ENCODE results near the gene GRWD1. TPM values are rescaled to one million over a fixed set of nuclear protein-coding genes. Genes with fewer than 3 reads are reported as not detected.
A peak's percentile ranks its signal among the peaks of the same experiment; 100 is the strongest.

GRWD1 gene
- total RNA-seq, 1 donor from 2014 or later: 9.7 TPM

DNA sequence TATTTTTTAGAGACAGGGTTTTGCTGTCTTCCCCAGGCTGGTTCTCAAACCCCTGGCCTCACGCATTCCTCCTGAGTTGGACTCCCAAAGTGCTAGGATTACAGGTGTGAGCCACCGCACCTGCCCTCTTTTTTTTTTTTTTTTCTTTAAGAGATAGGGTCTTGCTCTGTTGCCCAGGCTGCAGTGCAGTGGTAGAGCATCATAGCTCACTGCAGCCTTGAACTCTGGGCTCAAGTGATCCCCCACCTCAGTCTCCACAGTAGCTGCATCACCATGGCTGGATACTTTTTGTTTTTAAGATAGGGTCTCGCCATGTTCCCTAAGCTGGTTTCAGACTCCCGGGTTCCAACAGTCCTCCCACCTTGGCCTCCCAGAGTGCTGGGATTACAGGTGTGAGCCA lies 11.1 kb downstream of the GRWD1 start:
- no peak for DNase-seq

DNA sequence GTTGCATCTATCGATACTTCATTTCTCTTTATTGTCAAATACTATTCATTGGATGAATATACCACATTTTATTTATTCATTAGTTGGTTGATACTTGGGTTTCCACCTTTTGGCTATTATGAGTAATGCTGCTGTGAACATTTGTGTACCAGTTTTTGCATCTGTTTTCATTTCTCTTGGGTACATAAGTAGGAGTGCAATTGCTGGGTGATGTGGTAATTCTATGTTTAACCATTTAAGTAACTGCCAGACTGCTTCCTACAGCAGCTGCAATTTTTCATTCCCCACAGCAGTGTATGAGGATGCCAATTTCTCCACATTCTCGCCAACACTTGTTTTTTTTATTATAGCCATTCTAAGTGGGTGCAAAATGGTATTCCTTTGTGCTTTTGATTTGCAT lies 12.2 kb downstream of the GRWD1 start:
- DNase-seq: no peak

DNA sequence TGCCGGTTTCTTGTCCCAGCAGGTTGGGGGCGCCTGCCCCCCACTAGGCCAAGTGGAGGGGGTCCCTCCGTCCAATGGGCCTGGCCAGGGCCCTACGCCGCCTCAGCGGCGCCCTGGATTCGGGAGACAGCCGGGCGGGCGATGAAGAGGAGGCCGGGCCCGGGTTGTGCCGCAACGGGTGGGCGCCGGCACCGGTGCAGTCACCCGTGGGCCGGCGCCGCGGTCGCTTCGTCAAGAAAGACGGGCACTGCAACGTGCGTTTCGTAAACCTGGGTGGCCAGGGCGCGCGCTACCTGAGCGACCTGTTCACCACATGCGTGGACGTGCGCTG lies 15.8 kb downstream of the GRWD1 start:
- DNase-seq: no peak

DNA sequence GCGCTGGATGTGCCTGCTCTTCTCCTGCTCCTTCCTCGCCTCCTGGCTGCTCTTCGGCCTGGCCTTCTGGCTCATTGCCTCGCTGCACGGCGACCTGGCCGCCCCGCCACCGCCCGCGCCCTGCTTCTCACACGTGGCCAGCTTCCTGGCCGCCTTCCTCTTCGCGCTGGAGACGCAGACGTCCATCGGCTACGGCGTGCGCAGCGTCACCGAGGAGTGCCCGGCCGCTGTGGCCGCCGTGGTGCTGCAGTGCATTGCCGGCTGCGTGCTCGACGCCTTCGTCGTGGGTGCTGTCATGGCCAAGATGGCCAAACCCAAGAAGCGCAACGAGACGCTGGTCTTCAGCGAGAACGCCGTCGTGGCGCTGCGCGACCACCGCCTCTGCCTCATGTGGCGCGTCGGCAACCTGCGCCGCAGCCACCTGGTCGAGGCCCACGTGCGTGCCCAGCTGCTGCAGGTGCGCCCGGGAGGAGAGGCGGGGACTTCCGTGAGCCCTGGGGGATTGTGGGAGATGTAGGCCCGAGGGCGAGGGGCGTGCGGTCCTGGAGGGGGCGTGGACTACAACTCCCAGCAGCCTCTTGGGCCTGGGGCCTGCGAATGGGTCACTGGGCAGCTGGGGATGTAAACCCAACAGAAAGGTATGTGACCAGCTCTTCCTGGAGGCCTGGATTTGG lies 16.3 kb downstream of the GRWD1 start:
- DNase-seq: no peak

GRCh38 chr19:48465215-48465614 lies 19.4 kb downstream of the GRWD1 start:
- no peak for DNase-seq

- no peak for DNase-seq
These were observed 21.0 kb downstream of the GRWD1 start for GRCh38 chr19:48466561-48467325.

- peak; percentile 100 for DNase-seq
These were observed 23.0 kb downstream of the GRWD1 start for GRCh38 chr19:48468772-48469288.

- peak; percentile 76 for DNase-seq
These were observed 23.6 kb downstream of the GRWD1 start, which contains the start of gene CYTH2 for GRCh38 chr19:48469289-48469881. TSS of gene CYTH2 (plus strand) at chr19:48469369. CDS start at chr19:48469508, 139 bp downstream.

DNA sequence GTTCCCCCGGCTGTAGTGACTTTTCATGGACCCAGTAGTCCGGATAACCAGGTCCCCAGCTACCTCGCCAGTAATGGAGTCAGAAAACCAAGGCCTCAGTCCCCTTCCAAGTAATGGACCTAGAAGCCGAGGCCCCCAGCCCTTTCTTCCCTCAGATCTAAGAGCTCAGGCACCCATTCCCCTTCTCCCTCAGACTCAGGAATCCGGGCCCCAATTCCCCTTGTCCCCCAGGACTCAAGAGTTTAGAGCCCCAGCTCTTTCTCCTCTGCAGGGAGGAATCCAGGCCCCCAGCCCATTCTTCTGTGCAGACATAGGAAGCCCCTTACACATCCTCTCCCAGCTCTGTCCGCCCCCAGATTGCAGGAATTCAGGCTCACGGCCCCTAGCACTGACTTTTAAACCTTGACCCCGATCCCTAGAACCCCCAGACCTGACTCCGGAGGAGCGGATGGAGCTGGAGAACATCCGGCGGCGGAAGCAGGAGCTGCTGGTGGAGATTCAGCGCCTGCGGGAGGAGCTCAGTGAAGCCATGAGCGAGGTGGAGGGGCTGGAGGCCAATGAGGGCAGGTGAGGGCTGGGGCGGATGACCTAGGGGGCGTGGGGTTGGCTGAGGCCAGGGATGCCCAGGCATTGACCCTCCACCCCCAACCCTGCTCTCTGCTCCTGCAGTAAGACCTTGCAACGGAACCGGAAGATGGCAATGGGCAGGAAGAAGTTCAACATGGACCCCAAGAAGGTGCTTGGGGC lies 24.3 kb downstream of the GRWD1 start:
- no peak for DNase-seq

GRCh38 chr19:48470856-48471255 lies 25.1 kb downstream of the GRWD1 start:
- DNase-seq: no peak

DNA sequence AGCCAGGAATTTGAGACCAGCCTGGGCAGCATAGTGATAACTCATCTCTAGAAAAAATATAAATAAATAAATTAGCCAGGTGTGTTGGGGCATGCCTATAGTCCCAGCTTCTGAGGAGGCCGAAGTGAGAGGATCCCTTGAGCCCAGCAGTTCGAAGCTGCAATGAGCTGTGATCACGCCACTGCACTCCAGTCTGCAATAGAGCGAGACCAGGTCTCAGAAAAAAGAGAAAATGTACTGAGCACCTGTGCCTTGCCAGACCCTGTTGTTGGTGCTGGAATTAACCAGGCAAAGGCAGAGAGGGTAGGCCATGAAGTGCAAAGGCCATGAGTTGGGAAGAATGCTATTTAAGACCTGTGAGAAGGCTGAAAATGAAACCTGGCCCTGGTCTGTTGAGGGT lies 26.1 kb downstream of the GRWD1 start:
- DNase-seq: no peak

GRCh38 chr19:48473161-48473966 lies 27.6 kb downstream of the GRWD1 start:
- no peak for DNase-seq

DNA sequence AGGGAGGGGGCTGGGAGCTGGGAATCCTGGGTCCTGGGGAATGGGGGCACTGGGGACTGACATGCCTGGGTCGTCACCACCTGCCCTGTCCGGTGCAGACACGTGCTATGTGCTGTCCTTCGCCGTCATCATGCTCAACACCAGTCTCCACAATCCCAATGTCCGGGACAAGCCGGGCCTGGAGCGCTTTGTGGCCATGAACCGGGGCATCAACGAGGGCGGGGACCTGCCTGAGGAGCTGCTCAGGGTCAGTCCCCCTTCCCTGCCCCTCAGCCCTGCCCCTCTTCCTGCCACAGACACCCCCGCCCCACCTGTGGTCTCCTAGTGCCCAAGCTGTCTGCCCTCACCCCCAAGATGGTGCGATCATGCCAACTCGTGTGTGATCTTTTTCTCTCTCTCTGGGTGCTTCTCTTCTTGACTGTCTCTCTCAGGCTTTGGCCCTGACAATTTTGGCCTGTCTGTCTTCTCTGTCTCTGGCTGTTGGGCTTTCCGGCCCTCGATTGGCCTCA lies 28.4 kb downstream of the GRWD1 start:
- DNase-seq: no peak

DNA sequence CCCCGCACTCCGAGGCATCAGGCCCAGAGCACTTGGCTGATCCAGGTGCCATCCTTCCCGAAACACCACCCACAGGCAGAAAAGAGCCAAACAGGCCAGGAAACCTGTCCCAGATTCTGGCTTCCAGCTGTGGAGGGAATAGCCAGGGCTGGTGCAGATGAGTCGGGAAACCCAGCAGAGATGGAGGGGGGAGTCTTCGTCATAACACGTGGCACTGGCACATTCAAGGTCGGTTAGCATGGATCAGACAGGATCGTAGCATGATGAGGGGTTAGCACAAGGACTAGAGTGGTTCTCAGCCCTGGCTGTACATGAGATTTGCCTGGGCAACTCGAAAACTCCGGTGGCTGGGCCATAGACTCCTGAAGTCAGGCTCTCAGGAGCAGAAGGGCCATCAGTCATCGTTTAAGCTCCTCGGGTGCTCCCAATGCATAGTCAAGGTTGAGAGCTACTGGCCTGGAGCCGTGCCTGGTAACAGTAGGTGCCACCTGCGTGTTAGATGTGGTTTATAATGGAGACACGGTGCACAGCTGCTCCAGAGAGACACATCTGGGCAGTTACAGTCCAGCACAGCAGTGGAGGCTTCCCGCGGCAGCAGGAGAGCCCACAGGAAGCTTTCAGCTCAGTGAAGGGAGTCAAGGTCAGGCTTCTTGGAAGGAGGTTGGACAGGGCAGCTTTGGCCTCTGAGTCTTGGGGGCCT lies 29.7 kb downstream of the GRWD1 start:
- DNase-seq: no peak

DNA sequence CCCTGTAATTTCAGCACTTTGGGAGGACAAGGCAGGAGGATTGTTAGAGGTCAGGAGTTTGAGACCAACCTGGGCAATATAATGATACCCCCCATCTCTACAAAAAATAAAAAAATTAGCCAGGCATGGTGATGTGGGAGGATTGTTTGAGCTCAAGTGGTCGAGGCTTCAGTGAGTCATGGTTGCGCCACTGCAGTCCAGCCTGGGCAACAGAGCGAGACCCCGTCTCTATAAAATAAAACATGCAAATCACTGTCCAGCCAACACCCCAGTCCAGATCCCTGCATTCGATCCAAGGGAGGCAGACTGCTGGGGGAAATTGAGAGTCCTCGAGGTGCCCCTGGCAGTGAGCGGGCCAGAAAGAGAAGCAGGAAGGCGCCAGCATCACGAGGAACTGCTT lies 30.4 kb downstream of the GRWD1 start:
- no peak for DNase-seq

DNA sequence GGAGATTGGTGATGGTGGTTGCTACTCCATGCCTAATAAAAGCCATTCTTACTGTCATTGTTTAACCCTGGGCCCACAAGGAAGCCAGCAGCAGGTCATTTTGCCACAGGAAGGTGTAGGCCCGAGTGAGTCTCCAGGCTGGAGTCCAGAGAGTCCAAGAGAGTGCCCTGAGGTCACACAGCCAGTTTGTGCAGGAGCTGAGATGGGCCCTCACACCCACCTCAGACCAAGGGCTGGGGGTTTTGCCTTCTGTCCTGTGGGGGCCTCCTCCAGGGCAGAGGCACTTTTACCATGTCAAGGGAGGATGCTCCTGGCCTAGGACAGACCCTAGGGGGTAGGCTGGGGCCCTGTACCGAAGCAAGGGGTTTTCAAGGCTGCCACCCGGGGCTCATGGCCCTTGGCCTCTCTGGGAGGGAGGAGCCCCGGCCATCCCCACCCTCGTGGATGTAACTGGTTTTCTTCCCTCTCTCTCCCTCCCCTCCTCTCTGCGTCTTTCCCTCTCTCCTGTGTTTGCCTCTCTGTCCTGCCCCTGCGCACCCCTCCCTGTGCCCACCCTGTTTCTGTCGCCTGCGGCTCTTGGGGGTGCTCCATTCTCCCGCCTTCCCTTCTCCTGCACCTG lies 31.4 kb downstream of the GRWD1 start:
- no peak for DNase-seq

DNA sequence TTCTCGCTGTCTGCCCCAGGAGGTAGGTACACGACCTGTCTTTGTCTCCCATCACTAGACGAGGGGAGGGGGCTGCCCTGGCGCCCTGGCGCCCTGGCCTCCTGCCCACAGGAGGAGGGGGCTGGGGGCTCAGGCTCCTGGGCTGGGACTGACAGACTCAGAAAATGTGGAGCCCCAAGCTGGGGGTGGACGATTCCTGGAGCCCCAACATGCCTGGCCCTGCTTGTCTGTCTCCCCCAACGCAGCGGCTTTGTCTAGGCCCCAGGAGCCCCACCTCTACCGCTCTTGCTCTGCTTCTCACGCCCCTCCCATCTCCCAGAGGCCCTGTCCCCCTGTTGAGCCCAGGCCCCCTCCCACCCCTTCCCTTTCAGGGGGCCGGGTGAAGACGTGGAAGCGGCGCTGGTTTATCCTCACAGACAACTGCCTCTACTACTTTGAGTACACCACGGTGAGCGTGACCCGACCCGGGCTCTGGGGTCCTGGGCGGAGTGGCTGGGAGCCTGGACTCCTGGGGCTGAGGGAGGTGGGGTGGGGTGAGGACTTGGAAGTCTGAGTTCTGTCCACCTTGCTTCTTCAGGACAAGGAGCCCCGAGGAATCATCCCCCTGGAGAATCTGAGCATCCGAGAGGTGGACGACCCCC lies 32.0 kb downstream of the GRWD1 start:
- no peak for DNase-seq

GRCh38 chr19:48478339-48479256 lies 32.8 kb downstream of the GRWD1 start:
- no peak for DNase-seq

DNA sequence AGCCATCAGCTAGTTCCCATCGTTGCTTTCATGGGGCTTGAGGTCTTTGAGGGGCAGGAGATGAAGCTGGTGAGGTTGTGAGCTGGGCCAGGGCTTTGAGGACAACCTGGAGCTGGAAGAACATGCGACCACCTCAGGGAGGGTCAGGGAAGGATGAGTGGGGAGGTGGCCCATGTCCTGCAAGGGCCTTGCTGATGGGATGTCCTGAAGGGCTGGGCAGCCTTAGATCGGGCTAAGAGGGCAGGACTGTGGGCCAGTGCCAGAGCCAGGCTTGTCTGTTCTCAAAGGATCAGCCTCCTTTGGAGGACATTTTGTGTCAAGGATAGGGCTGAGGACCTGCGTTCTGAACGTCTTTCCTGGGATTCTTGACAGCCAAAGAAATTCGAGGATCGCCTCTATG lies 33.9 kb downstream of the GRWD1 start:
- DNase-seq: no peak
